Naive thymus-derived CD4-positive, alpha-beta T cell (primary cell): ENCODE measurements around the gene GAGE13. TPM values are rescaled to one million over a fixed set of nuclear protein-coding genes. Genes with fewer than 3 reads are reported as not detected.
A peak's percentile ranks its signal among the peaks of the same experiment; 100 is the strongest.
"Not testable (repeated sequence)": the region's sequence is repeated elsewhere in the genome, so short reads cannot be mapped to it uniquely, and the experiment has no call there.

ENCODE experiments used
- ATAC-seq: fragments of 150-1000 bp; cut with Tn5 transposase; 2 replicates; pipeline ENCODE4 v1.10.0; 2021; ENCODE audit warnings: mild to moderate bottlenecking, moderate library complexity
- CTCF ChIA-PET: fragments of 350-600 bp; sonication (Branson Sonifier 250); formaldehyde crosslinking; loops from one replicate; lab custom pipeline; 2021; ENCODE audit warnings: antibody characterized with exemption; lab: Charles Lee
- POLR2A ChIA-PET: fragments of 350-600 bp; sonication (Branson Sonifier 250); formaldehyde crosslinking; loops from one replicate; lab custom pipeline; 2021; ENCODE audit warnings: antibody characterized with exemption, inconsistent platforms; lab: Charles Lee
- DNase-seq, 9 donors: peaks; one replicate each; pipeline versions ENCODE4 v3.0.0 to v3.0.0-alpha.2; 2020 to 2022; ENCODE audit warnings: mixed read lengths in 1 of 9
- H3K27ac ChIP-seq: one replicate; pipeline ENCODE4 v1.7.0; 2013; ENCODE audit warnings: mild to moderate bottlenecking, low read depth, low read length, moderate library complexity
- H3K27me3 ChIP-seq, 2 donors: one replicate each; pipeline ENCODE4 v1.7.0; 2013; ENCODE audit warnings: low read length in 2 of 2, mild to moderate bottlenecking in 2 of 2, moderate library complexity in 2 of 2; ENCODE audit not compliant: control insufficient read depth in 2 of 2, insufficient read depth in 2 of 2
- H3K36me3 ChIP-seq, 3 experiments: 1 replicate in 2 of 3; 2 replicates in 1 of 3; pipeline ENCODE4 v1.7.0; 2013; ENCODE audit warnings: low read length in 3 of 3, mild to moderate bottlenecking in 3 of 3, moderate library complexity in 1 of 3; ENCODE audit not compliant: insufficient read depth in 3 of 3, control insufficient read depth in 2 of 3
- H3K4me1 ChIP-seq, 2 donors: one replicate each; pipeline ENCODE4 v1.7.0; 2013; ENCODE audit warnings: low read length in 2 of 2, mild to moderate bottlenecking in 2 of 2, moderate library complexity in 1 of 2; ENCODE audit not compliant: control insufficient read depth in 2 of 2, insufficient read depth in 2 of 2
- H3K4me3 ChIP-seq: 2 replicates; pipeline ENCODE4 v1.7.0; 2013; ENCODE audit warnings: mild to moderate bottlenecking, low read length
- H3K9me3 ChIP-seq, 3 experiments: 1 replicate in 2 of 3; 2 replicates in 1 of 3; pipeline ENCODE4 v1.7.0; 2013; ENCODE audit warnings: low read length in 3 of 3; ENCODE audit not compliant: control insufficient read depth in 2 of 3
- H3K27ac Mint-ChIP-seq, 9 donors: one replicate each; pipeline ENCODE4 v1.8.0; 2020 to 2022; ENCODE audit warnings: mixed read lengths in 9 of 9, mild to moderate bottlenecking in 8 of 9, moderate library complexity in 5 of 9, inconsistent platforms in 2 of 9
- H3K27me3 Mint-ChIP-seq, 5 donors: one replicate each; pipeline ENCODE4 v1.8.0; 2021 to 2022; ENCODE audit warnings: mixed read lengths in 5 of 5, mild to moderate bottlenecking in 1 of 5
- H3K36me3 Mint-ChIP-seq, 5 donors: one replicate each; pipeline ENCODE4 v1.8.0; 2020 to 2022; ENCODE audit warnings: mixed read lengths in 5 of 5, mild to moderate bottlenecking in 3 of 5, inconsistent platforms in 1 of 5
- H3K4me1 Mint-ChIP-seq, 7 donors: one replicate each; pipeline ENCODE4 v1.8.0; 2020 to 2022; ENCODE audit warnings: mixed read lengths in 7 of 7, mild to moderate bottlenecking in 3 of 7, inconsistent platforms in 1 of 7
- H3K4me3 Mint-ChIP-seq, 10 donors: one replicate each; pipeline ENCODE4 v1.8.0; 2020 to 2022; ENCODE audit warnings: mild to moderate bottlenecking in 10 of 10, mixed read lengths in 10 of 10, moderate library complexity in 6 of 10, inconsistent platforms in 2 of 10
- H3K9me3 Mint-ChIP-seq, 11 donors: one replicate each; pipeline ENCODE4 v1.8.0; 2020 to 2022; ENCODE audit warnings: mixed read lengths in 11 of 11, mild to moderate bottlenecking in 4 of 11, inconsistent platforms in 1 of 11, moderate library complexity in 1 of 11
- intact Hi-C, 2 donors: fragments of 100-400 bp; cut with micrococcal nuclease; formaldehyde crosslinking; loops; one replicate each; pipeline ENCODE4 v1.15.1; 2023
- polyA plus RNA-seq, 2 donors: library from polyadenylated mRNA; unstranded; fragments of 300-500 nt; fragmentation: Illumina TruSeq; gene quantifications; one replicate each; pipeline ENCODE4 v1.2.3, GENCODE V29; 2021
- total RNA-seq, 6 experiments: library from RNA in 5 of 6; stranded (reverse) in 5 of 6; gene quantifications; 1 replicate in 5 of 6; 2 replicates in 1 of 6; pipeline ENCODE4 v1.2.3 and lab custom pipeline; 2021 to 2026

GAGE13 gene
- total and polyA plus RNA-seq, 7 experiments from 2014 or later, result not detected

GRCh38 chrX:49290215-49290614, 41.2 kb upstream of the GAGE13 start:
- DNase-seq (no peak), ATAC-seq (no peak)
- H3K27ac ChIP-seq, result no peak overlapping the region
- H3K4me3 ChIP-seq, result no peak overlapping the region
- H3K27me3 Mint-ChIP-seq, result no peaks in the 10 kb centered on the region
- ChIA-PET POLR2A (no interaction called here), CTCF (no interaction called here)
- H3K27me3 ChIP-seq, result no peaks in the 10 kb centered on the region
- intact Hi-C loops, result no loop called here
- peaks cover 11 to 45% (median 34%) of the 10 kb centered on the region in 7 donors for H3K4me1 Mint-ChIP-seq
- H3K4me1 ChIP-seq, result peaks cover 14 to 28% of the 10 kb centered on the region in 2 donors
- no peaks in the 10 kb centered on the region for H3K9me3 ChIP-seq
- H3K36me3 ChIP-seq, result no peaks in the 10 kb centered on the region
- peak overlapping the region in 1 of 9 donors; percentile 4 for H3K27ac Mint-ChIP-seq
- peaks cover 0 to 8% (median 0%) of the 10 kb centered on the region in 5 donors for H3K36me3 Mint-ChIP-seq
- no peaks in the 10 kb centered on the region for H3K9me3 Mint-ChIP-seq
- H3K4me3 Mint-ChIP-seq, result no peak overlapping the region

- ChIA-PET POLR2A (interaction anchor here (0.6 to 1.2 kb wide), 5 partner anchors 15 to 462 kb away, joined by 3 to 5 read pairs (median 3); no protein-coding TSS in a partner anchor), CTCF (interaction anchor here (0.6 to 2.1 kb wide), 7 partner anchors 17 to 1433 kb away, joined by 3 to 6 read pairs (median 3); no protein-coding TSS in a partner anchor)
- peaks cover 0 to 9% (median 0%) of the 10 kb centered on the region in 5 donors for H3K27me3 Mint-ChIP-seq
- no peaks in the 10 kb centered on the region for H3K9me3 Mint-ChIP-seq
- H3K36me3 Mint-ChIP-seq, result peaks cover 0 to 8% (median 0%) of the 10 kb centered on the region in 5 donors
- ATAC-seq (peak; percentile 82), DNase-seq (peak; percentile 38 to 72 (median 57))
- intact Hi-C loops, result loop anchor here (1.0 kb wide), 2 partner anchors 463 to 585 kb away; no protein-coding TSS in a partner anchor
- Histone ChIP-seq H3K27me3 (no peaks in the 10 kb centered on the region), H3K4me3 (no peak overlapping the region), H3K9me3 (no peaks in the 10 kb centered on the region), H3K36me3 (no peaks in the 10 kb centered on the region), H3K27ac (no peak overlapping the region), H3K4me1 (peaks cover 14 to 28% of the 10 kb centered on the region in 2 donors)
- peaks cover 9 to 48% (median 38%) of the 10 kb centered on the region in 7 donors for H3K4me1 Mint-ChIP-seq
- H3K4me3 Mint-ChIP-seq, result peak overlapping the region in 6 of 10 donors; percentile 7 to 77 (median 62)
- H3K27ac Mint-ChIP-seq, result peak overlapping the region in 6 of 9 donors; percentile 37 to 95 (median 82)
These were observed 39.6 kb upstream of the GAGE13 start for GRCh38 chrX:49291615-49292337.

GRCh38 chrX:49292400-49293362, 38.7 kb upstream of the GAGE13 start:
- no peak overlapping the region for H3K4me3 ChIP-seq
- no peaks in the 10 kb centered on the region for H3K9me3 ChIP-seq
- ChIA-PET CTCF (interaction anchor here (0.6 to 2.1 kb wide), 6 partner anchors 17 to 1432 kb away, joined by 3 to 6 read pairs (median 3); no protein-coding TSS in a partner anchor), POLR2A (interaction anchor here (1.2 kb wide), 1 partner anchor 17 kb away, joined by 5 read pairs; no protein-coding TSS in a partner anchor)
- peaks cover 4 to 42% (median 30%) of the 10 kb centered on the region in 7 donors for H3K4me1 Mint-ChIP-seq
- H3K27me3 ChIP-seq, result no peaks in the 10 kb centered on the region
- DNase-seq, result no peak
- peaks cover 13 to 26% of the 10 kb centered on the region in 2 donors for H3K4me1 ChIP-seq
- no peak for ATAC-seq
- H3K36me3 ChIP-seq, result no peaks in the 10 kb centered on the region
- H3K4me3 Mint-ChIP-seq, result peak overlapping the region in 2 of 10 donors; percentile 34 to 62
- peak overlapping the region in 4 of 9 donors; percentile 34 to 95 (median 81) for H3K27ac Mint-ChIP-seq
- no peaks in the 10 kb centered on the region for H3K9me3 Mint-ChIP-seq
- H3K36me3 Mint-ChIP-seq, result peaks cover 0 to 4% (median 0%) of the 10 kb centered on the region in 5 donors
- peaks cover 0 to 13% (median 0%) of the 10 kb centered on the region in 5 donors for H3K27me3 Mint-ChIP-seq
- intact Hi-C loops, result loop anchor here (1.0 kb wide), 2 partner anchors 462 to 584 kb away; no protein-coding TSS in a partner anchor
- no peak overlapping the region for H3K27ac ChIP-seq

- ATAC-seq, CTCF ChIA-PET: not testable (repeated sequence)
These were observed 32.1 kb upstream of the GAGE13 start for GRCh38 chrX:49299293-49299692.

GRCh38 chrX:49300703-49301102, 30.7 kb upstream of the GAGE13 start:
- ATAC-seq, result no peak
- Mint-ChIP-seq H3K4me3 (no peak overlapping the region), H3K27me3 (peaks cover 0 to 26% (median 0%) of the 10 kb centered on the region in 5 donors), H3K4me1 (peaks cover 0 to 7% (median 0%) of the 10 kb centered on the region in 7 donors), H3K36me3 (peaks cover 0 to 8% (median 0%) of the 10 kb centered on the region in 5 donors), H3K9me3 (no peaks in the 10 kb centered on the region), H3K27ac (no peak overlapping the region)
- Histone ChIP-seq H3K4me1 (no peaks in the 10 kb centered on the region), H3K4me3 (no peak overlapping the region), H3K27me3 (no peaks in the 10 kb centered on the region), H3K36me3 (no peaks in the 10 kb centered on the region), H3K9me3 (no peaks in the 10 kb centered on the region), H3K27ac (no peak overlapping the region)
- intact Hi-C loops, result no loop called here
- no peak for DNase-seq
- ChIA-PET CTCF (no interaction called here), POLR2A (interaction anchor here (0.6 to 0.7 kb wide), 2 partner anchors 18 to 32 kb away, joined by 3 read pairs; no protein-coding TSS in a partner anchor)

More at GRCh38 chrX:49299293-49299692, 32.1 kb upstream of the GAGE13 start:
- H3K27me3 ChIP-seq, H3K4me1 Mint-ChIP-seq, H3K27ac ChIP-seq, H3K36me3 ChIP-seq, H3K27ac Mint-ChIP-seq, H3K4me3 ChIP-seq, intact Hi-C loops, H3K4me3 Mint-ChIP-seq, H3K4me1 ChIP-seq, H3K9me3 ChIP-seq, DNase-seq, H3K36me3 Mint-ChIP-seq, H3K9me3 Mint-ChIP-seq: not testable (repeated sequence)
- POLR2A ChIA-PET, result interaction anchor here (1.2 kb wide), 1 partner anchor 9 kb away, joined by 3 read pairs; no protein-coding TSS in a partner anchor
- peaks cover 0 to 22% (median 0%) of the 10 kb centered on the region in 5 donors for H3K27me3 Mint-ChIP-seq

- POLR2A ChIA-PET, result no interaction called here
- intact Hi-C loops, result no loop called here
- Histone ChIP-seq H3K9me3 (no peaks in the 10 kb centered on the region), H3K4me1 (no peaks in the 10 kb centered on the region), H3K27me3 (no peaks in the 10 kb centered on the region), H3K27ac (no peak within 1 kb of the TSS), H3K36me3 (no peaks in the 10 kb centered on the region), H3K4me3 (no peak within 1 kb of the TSS)
- DNase-seq (no peak), ATAC-seq (no peak)
- H3K9me3 Mint-ChIP-seq, result no peaks in the 10 kb centered on the region
- peaks cover 0 to 8% (median 2%) of the 10 kb centered on the region in 7 donors for H3K4me1 Mint-ChIP-seq
- CTCF ChIA-PET, result no interaction called here
- H3K27ac Mint-ChIP-seq, result no peak within 1 kb of the TSS
- peaks cover 0 to 22% (median 0%) of the 10 kb centered on the region in 5 donors for H3K27me3 Mint-ChIP-seq
- peak within 1 kb of the TSS in 1 of 10 donors; percentile 48 for H3K4me3 Mint-ChIP-seq
- peaks cover 0 to 8% (median 0%) of the 10 kb centered on the region in 5 donors for H3K36me3 Mint-ChIP-seq
These were observed 28.0 kb upstream of the GAGE13 start, which contains the start of gene GAGE10 for GRCh38 chrX:49303346-49303745. Gene GAGE10, plus strand, starts transcription at chrX:49303646. Its CDS starts 1,214 bp downstream, at chrX:49304860.
